PFSK-1 (cell line): ENCODE data around the gene CAMSAP2.

Experiments
- POLR2AphosphoS5 ChIP-seq: IDR thresholded peaks from 2 replicates; pipeline ENCODE4 v1.6.1; 2012; ENCODE audit warnings: low read depth, mild to moderate bottlenecking, control low read depth, low read length, moderate library complexity
- SIN3A ChIP-seq: IDR thresholded peaks from 2 replicates; pipeline ENCODE4 v1.6.1; 2012; ENCODE audit warnings: mild to moderate bottlenecking, low read length, moderate library complexity, borderline replicate concordance; ENCODE audit not compliant: insufficient read depth
- TAF1 ChIP-seq: IDR thresholded peaks from 2 replicates; pipeline ENCODE4 v1.6.1; 2012; ENCODE audit warnings: low read length, control low read depth, borderline replicate concordance; ENCODE audit not compliant: insufficient read depth

- TF ChIP-seq SIN3A (no peak), TAF1 (no peak), POLR2AphosphoS5 (no peak)
These were observed 135.1 kb downstream of the CAMSAP2 start for GRCh38 chr1:200873671-200874397.
